ENCODE results near the gene CADPS.

DNA sequence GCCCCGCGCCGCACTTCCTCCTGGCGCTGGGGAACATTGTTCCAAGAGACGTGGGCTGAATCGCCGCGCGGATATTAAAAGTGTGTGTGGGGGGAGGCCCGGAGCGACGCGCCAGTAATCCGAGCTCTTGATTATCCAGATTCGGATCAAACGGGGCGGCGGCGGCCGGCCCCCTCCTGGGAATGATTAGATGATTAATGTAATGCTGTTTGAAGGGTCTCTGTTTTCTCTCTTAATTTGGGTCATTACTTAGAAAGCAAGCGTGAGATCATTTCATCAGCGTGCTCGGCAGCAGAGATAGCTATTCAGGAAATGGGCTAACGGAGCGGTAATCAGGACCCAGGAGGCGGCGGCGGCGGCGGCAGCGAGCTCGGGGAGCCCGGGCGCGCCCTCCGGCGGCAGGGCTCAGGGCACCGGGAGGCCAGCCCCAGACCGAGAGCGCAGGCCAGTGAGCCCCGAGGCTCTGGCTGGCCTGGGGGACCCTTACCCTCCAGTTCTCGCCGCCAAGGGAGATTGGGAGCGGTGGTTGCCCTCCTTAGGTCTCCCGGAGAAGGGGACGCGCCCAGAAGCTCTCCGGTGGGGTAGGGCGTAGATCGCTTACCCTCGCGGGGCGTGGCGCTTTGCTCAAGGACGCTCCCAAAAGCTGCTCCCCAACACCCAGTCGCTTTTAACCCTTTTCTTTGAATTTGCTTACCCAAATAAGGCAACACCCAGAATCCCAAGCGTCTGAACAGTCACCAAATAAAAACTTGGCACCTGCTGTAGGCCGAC lies 506.3 kb downstream of the CADPS start:
- TF ChIP-seq POLR2AphosphoS5 (IDR thresholded peaks at IDR 0.05), result no peak
- TF ChIP-seq, protein P1, sequence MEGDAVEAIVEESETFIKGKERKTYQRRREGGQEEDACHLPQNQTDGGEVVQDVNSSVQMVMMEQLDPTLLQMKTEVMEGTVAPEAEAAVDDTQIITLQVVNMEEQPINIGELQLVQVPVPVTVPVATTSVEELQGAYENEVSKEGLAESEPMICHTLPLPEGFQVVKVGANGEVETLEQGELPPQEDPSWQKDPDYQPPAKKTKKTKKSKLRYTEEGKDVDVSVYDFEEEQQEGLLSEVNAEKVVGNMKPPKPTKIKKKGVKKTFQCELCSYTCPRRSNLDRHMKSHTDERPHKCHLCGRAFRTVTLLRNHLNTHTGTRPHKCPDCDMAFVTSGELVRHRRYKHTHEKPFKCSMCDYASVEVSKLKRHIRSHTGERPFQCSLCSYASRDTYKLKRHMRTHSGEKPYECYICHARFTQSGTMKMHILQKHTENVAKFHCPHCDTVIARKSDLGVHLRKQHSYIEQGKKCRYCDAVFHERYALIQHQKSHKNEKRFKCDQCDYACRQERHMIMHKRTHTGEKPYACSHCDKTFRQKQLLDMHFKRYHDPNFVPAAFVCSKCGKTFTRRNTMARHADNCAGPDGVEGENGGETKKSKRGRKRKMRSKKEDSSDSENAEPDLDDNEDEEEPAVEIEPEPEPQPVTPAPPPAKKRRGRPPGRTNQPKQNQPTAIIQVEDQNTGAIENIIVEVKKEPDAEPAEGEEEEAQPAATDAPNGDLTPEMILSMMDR (IDR thresholded peaks at IDR 0.05), result no peak
